Ovary (tissue), 3 donors: Measurements from ENCODE around the gene HIGD1A.

ENCODE experiments used
- EP300 ChIP-seq: sonication (generic); formaldehyde crosslinking; IDR thresholded peaks from one replicate; pipeline ENCODE4 v1.6.1; 2017; ENCODE audit warnings: antibody characterized with exemption
- POLR2A ChIP-seq: fragments of 450-650 bp; IDR thresholded peaks from one replicate; pipeline ENCODE4 v1.6.1; 2017; ENCODE audit warnings: antibody characterized with exemption, mild to moderate bottlenecking, moderate library complexity
- TF ChIP-seq, protein P1 (sequence below), 3 donors: fragments of 450-650 bp in 2 of 3; fragments of 200-600 bp in 1 of 3; IDR thresholded peaks; one replicate each; pipeline versions ENCODE4 v1.5.1 to v1.8.0; 2016 to 2022; ENCODE audit warnings: antibody characterized with exemption in 3 of 3, mild to moderate bottlenecking in 1 of 3
- donor health status: DM: no; HTN: no; CAD: no.

GRCh38 chr3:42823351-42823750 lies 19.1 kb upstream of the HIGD1A start:
- TF ChIP-seq, protein P1, sequence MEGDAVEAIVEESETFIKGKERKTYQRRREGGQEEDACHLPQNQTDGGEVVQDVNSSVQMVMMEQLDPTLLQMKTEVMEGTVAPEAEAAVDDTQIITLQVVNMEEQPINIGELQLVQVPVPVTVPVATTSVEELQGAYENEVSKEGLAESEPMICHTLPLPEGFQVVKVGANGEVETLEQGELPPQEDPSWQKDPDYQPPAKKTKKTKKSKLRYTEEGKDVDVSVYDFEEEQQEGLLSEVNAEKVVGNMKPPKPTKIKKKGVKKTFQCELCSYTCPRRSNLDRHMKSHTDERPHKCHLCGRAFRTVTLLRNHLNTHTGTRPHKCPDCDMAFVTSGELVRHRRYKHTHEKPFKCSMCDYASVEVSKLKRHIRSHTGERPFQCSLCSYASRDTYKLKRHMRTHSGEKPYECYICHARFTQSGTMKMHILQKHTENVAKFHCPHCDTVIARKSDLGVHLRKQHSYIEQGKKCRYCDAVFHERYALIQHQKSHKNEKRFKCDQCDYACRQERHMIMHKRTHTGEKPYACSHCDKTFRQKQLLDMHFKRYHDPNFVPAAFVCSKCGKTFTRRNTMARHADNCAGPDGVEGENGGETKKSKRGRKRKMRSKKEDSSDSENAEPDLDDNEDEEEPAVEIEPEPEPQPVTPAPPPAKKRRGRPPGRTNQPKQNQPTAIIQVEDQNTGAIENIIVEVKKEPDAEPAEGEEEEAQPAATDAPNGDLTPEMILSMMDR (IDR thresholded peaks at IDR 0.05): no peak
- TF ChIP-seq POLR2A (no peak), EP300 (no peak)
